K562 treated with DMSO at 1 percent for 4 hours (cell line): ENCODE results near the gene ZDHHC9. TPM values are rescaled to one million over a fixed set of nuclear protein-coding genes. Genes with fewer than 3 reads are reported as not detected.

ENCODE experiments used
- total RNA-seq: library from RNA; unstranded; fragments of 300-600 nt; gene quantifications from 2 replicates; pipeline ENCODE4 v1.2.3, GENCODE V29; 2022; ENCODE audit not compliant: insufficient read depth

ZDHHC9 gene
- total RNA-seq = 12.3 and 16.3 TPM in 2 replicates

DNA sequence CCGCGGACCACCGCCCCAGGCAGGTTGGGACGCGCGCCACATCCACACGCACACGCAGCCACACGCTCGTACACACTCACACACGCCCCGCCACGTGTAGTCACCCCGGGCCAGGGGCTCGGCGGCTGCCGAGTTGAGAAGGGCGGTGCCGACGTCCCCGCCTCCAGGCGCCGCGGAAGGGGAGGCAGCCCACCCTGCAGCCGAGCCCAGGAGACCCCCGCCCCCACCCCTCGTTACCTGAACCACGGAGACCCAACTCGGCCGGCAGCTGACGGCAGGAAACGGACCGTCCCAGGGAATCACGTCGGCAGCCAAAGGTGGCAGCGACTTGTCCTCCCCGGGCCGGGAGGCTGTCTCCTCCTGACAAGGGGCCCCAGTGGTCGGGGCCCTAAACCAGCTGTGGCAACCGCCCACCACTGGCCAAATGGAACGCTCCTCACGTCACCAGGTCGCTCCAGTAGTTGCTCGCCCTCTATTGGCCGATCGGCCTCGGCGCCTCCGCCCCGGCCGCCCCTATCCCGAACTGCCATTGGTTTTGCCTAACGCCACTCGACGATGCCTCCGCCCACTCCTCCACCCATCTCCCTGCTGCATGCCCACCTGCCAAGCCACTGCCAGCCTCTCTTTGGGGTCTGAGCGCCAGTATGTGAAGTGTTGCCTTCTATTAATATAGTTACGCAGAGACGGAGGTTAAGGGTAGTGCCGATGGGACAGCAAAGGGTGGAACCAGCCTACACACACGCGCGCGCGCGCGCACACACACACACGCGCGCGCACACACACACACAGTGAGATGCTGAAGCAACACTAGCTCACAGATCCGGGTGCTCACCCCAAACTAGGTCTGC lies at the start of gene ZDHHC9:
ZDHHC9 (minus strand) TSS at position 428 of the 848 bp plus-strand sequence. CDS start 1,941 bp downstream, outside the sequence.

GRCh38 chrX:129779747-129780146 lies 63.9 kb downstream of the ZDHHC9 start, which contains the start of gene SASH3:
Gene SASH3 (plus strand): TSS chrX:129779949. CDS start chrX:129780098, 149 bp downstream.

Other genes starting within 250 kb of the ZDHHC9 start
- 0.18 TPM in 1 of 2 replicates, not detected in the other for gene APLN, start 188.9 kb downstream of the ZDHHC9 start, total RNA-seq
- not detected in 2 replicates for gene XPNPEP2, start 104.9 kb downstream of the ZDHHC9 start, total RNA-seq
- 0.30 TPM in 1 of 2 replicates, not detected in the other for gene SASH3, start 63.9 kb downstream of the ZDHHC9 start, total RNA-seq
- 17.6 and 18.7 TPM in 2 replicates for gene UTP14A, start 62.3 kb upstream of the ZDHHC9 start, total RNA-seq
- 14.9 and 18.4 TPM in 2 replicates for gene BCORL1, start 138.7 kb upstream of the ZDHHC9 start, total RNA-seq